ENCODE results near the gene ASB1.

ASB1 gene, protein sequence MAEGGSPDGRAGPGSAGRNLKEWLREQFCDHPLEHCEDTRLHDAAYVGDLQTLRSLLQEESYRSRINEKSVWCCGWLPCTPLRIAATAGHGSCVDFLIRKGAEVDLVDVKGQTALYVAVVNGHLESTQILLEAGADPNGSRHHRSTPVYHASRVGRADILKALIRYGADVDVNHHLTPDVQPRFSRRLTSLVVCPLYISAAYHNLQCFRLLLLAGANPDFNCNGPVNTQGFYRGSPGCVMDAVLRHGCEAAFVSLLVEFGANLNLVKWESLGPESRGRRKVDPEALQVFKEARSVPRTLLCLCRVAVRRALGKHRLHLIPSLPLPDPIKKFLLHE
- total RNA-seq: 19.5 to 63.8 (median 54.6) reads per million in 9 experiments

DNA sequence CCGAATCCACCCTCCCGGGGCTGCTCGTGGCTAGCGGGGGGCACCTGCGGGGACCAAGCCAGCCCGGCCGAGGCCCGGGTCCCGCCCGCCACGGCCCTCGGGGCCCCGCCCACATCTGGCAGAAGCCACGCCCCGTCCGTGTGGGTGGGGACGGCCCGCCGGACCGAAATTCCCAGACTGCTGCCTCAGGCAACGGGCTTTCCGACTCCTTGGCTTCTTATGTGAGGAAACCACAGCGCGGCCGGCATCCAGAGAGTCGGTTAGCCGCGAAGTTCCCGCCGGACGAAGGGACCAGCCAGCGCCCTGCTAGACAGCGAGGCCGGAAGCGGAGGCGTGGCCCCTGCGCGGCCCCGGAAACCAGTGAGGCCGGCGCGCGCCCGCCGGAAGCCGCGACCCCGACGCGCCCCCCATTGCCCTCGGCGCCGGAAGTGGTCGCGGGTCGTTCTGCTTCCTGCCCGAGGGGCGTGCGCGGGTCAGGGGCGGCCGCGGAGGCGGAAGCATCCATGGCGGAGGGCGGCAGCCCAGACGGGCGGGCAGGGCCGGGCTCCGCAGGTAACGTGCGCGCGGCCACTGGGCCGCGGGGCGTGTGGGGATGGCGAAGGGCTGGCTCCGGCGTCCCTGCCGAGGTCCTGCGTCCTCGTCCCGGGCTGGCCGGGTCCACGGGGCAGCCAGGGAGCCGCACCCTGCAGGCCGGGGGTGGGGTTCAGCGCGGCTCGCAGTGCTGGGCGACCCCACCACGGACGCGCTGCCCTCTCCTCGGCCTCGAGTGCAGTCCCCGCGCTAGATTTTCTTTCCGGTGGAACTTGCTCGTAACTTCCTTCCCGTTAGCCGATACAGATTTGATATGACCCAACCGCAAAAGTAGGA is at the start of gene ASB1:
TSS of gene ASB1 (plus strand) at position 360 of the 867 bp plus-strand sequence. CDS start at position 504, 144 bp downstream.
- Mint-ChIP-seq H3K9me3 (no peaks in the 10 kb centered on the region), H3K36me3 (ENCODE audit: insufficient read depth) (peaks cover 12% of the 10 kb centered on the region), H3K4me3 (peak within 1 kb of the TSS; percentile 87 to 91), H3K27ac (peak within 1 kb of the TSS; percentile 92 to 94), H3K27me3 (no peaks in the 10 kb centered on the region), H3K4me1 (ENCODE audit: low read depth in 2 of 2) (peaks cover 32 to 42% of the 10 kb centered on the region in 2 donors)
- ATAC-seq (replicated peaks): peak; percentile 83
- peak; percentile 73 to 82 (median 74) for DNase-seq

DNA sequence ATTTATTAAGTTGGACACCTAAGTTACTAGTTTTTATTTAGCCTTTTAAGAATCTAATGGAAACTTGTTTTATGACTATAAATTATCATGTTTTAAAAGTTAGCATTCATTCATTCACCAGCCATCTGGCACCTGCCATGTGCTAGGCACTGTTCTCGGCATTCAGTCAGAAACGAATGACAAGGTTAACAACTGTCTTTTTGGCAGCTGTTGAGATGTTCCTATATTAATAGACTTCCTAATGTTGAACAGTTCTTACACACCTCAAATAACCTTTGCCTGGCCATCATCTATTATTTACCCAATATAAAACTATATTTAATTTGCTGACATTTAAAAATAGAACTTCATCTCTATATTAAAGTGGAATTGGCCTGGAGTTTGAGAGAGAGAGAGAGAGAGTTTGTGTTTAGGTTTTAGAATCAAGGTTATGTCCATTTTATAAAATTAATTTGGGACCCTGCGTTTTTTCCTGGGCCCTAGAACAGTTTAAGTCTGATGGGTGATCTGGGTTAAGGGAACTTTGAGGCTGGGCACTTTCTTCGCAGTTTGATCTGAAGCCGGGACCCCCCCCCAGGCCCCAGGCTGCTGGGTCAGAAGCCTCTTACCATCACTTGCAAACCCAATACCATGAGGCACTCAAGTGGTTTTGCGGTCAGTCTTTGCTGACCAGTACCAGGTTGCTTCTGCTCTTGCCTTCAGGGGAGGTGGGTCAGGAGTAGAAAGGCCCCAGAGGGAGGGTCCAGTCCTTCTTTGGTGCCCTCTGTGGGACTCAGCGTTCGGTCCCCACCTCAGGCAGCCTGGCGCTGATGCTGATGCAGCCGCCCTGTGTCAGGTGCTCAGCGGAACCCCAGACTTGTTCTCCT is 48.3 kb upstream of the ASB1 start:
- H3K27ac Mint-ChIP-seq: peak overlapping the region; percentile 53 to 91
- no peaks in the 10 kb centered on the region for H3K27me3 Mint-ChIP-seq
- H3K9me3 Mint-ChIP-seq: no peaks in the 10 kb centered on the region
- no peak overlapping the region for H3K4me3 Mint-ChIP-seq
- H3K36me3 Mint-ChIP-seq (ENCODE audit: insufficient read depth): peaks cover 4% of the 10 kb centered on the region
- DNase-seq: no peak
- H3K4me1 Mint-ChIP-seq (ENCODE audit: low read depth in 2 of 2): peaks cover 19 to 21% of the 10 kb centered on the region in 2 donors
- no peak for ATAC-seq (replicated peaks)

DNA sequence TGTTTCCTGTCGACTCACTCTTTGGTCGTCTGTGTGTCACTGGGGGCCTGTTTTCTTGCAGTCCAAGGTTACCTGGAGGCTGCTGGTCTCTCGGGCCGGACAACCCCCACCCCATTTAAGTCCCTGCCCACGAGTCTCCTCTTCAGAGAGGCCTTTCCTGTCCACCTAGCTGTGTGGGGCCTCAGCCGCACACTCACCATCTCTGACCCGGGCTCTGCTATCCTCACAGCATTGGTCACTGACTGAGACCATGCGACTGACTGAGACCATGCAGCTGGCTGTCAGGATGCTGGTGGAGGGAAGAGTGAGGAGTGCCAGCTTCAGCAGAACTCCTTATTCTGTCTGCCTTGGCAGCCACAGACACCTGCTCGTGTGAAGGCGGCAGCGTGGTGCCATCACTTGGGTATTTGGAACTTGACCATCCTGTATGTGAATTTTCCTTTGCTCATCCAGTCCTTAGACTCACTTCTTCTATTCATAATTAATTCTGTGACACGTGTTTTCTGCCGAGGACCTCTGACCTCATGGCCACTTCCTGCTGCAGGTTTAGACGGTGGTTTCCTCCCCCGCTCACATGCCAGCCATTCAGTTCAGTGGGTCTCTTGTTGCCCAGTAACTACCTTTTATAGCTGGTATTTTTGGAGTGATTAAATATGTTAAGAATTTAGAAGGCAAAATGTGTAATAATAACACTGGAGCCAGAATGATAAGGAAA is 47.5 kb upstream of the ASB1 start:
- peak; percentile 81 for ATAC-seq (replicated peaks)
- peaks cover 19 to 21% of the 10 kb centered on the region in 2 donors for H3K4me1 Mint-ChIP-seq (ENCODE audit: low read depth in 2 of 2)
- no peaks in the 10 kb centered on the region for H3K27me3 Mint-ChIP-seq
- no peaks in the 10 kb centered on the region for H3K9me3 Mint-ChIP-seq
- peak overlapping the region; percentile 21 to 62 for H3K4me3 Mint-ChIP-seq
- peak overlapping the region; percentile 16 to 91 for H3K27ac Mint-ChIP-seq
- DNase-seq: peak in 1 of 3 experiments; percentile 17
- peaks cover 4% of the 10 kb centered on the region for H3K36me3 Mint-ChIP-seq (ENCODE audit: insufficient read depth)

DNA sequence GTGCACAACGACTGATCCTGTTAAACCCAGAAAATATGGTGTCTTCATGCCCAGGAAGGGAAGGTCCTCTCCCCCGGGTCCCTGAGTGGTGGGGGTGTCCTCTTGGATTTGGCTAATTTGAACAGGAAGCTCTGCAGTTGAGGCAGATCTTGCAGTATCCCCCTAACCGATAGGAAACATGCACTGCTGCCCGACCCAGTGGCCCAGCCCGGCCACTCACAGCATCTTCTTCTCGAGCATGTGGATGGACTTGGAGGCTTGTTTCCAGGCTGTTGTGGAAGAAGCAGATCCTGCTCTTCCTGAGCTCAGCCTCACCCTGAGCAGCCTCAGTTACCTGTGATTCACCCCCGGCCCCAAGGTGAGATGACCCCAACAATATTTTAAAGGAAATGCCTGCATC is 46.4 kb upstream of the ASB1 start:
- Mint-ChIP-seq H3K27ac (no peak overlapping the region), H3K27me3 (no peaks in the 10 kb centered on the region), H3K4me1 (ENCODE audit: low read depth in 2 of 2) (peaks cover 19 to 20% of the 10 kb centered on the region in 2 donors), H3K9me3 (no peaks in the 10 kb centered on the region), H3K36me3 (ENCODE audit: insufficient read depth) (peaks cover 4% of the 10 kb centered on the region), H3K4me3 (no peak overlapping the region)
- DNase-seq (no peak), ATAC-seq (replicated peaks) (no peak)

DNA sequence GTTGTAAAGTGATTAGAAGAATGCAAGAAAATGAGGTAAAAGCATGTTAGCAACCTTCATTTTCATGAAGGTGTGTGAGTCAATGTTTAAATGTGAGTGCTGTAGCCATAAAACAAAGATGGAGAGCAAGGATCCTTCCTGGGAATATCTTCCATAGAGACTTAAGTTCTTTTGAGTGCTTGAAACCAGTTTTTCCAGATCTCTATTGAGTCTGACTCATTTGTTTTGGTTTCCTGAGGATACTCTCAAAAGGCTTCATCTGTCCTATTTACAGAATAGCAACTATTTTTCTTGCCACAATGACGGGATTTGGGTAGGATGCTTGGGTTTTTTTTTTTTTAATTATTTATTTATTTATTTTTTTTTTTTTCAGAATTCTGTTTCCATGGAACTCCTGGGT is 45.9 kb upstream of the ASB1 start:
- ATAC-seq (replicated peaks) (no peak), DNase-seq (no peak)
- Mint-ChIP-seq H3K27ac (no peak overlapping the region), H3K9me3 (no peaks in the 10 kb centered on the region), H3K4me3 (no peak overlapping the region), H3K27me3 (no peaks in the 10 kb centered on the region), H3K36me3 (ENCODE audit: insufficient read depth) (peaks cover 4% of the 10 kb centered on the region), H3K4me1 (ENCODE audit: low read depth in 2 of 2) (peaks cover 19% of the 10 kb centered on the region in 2 donors)

DNA sequence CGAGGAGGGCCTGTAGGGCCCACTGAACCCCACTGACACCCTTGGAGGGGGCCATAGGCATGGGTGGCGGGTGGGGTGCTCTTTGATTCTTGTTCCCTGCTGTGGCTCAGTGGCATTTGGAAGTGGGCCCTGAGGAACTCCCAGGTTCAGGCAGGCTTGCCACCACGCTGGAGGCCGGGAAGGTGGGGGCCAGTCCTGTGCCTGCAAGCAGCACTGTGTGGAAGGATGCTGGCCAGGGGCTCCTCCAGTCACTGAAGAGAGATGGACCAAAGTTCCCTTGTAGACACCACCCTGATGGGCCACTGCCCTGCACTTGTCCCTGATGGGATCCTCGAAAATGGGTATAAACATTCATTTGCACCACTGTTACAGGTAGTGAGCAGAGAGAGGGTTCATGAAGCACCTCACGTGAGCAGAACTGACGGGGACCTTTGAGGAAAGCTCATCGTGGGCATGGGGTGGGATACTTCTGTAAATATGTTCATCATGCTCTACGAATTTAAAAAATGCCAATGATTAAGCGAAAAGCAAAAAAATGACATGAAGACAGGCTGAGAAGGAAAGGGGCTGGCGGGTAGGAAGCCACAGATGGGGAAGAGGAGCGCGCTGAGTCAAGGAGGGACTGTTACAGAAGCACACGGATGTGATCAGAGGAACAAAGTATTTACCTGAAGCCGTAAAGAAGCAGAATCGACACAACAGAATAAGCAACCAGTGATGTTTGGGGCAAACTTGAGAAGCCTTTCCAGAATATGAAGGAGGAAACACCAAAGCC is 45.2 kb upstream of the ASB1 start:
- H3K9me3 Mint-ChIP-seq: no peaks in the 10 kb centered on the region
- H3K27me3 Mint-ChIP-seq: no peaks in the 10 kb centered on the region
- H3K36me3 Mint-ChIP-seq (ENCODE audit: insufficient read depth): peaks cover 4% of the 10 kb centered on the region
- no peak overlapping the region for H3K27ac Mint-ChIP-seq
- H3K4me3 Mint-ChIP-seq: no peak overlapping the region
- ATAC-seq (replicated peaks) (no peak), DNase-seq (no peak)
- H3K4me1 Mint-ChIP-seq (ENCODE audit: low read depth in 2 of 2): peaks cover 19% of the 10 kb centered on the region in 2 donors

DNA sequence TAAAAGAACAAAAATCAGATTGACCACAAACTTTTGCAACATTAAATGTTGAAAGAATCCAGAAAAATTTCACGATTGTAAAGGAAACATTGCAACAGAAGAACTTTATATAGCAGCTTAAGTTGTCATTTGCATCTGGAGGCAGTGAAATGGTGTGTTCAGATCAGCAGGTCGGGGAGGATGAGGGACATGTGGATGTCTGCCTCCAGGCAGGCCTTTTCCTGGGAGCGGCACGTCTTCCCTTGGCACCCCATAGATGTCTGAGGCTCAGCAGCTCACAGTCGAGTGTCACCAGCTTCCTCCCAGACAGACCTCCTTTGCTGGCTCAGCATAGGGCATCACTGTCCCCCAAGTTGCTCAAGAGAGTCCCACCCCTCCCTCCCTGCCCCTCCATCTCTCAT is 44.3 kb upstream of the ASB1 start:
- Mint-ChIP-seq H3K4me3 (no peak overlapping the region), H3K27me3 (no peaks in the 10 kb centered on the region), H3K27ac (no peak overlapping the region), H3K4me1 (ENCODE audit: low read depth in 2 of 2) (peaks cover 12 to 15% of the 10 kb centered on the region in 2 donors), H3K36me3 (ENCODE audit: insufficient read depth) (peaks cover 4% of the 10 kb centered on the region), H3K9me3 (no peaks in the 10 kb centered on the region)
- DNase-seq (no peak), ATAC-seq (replicated peaks) (no peak)

DNA sequence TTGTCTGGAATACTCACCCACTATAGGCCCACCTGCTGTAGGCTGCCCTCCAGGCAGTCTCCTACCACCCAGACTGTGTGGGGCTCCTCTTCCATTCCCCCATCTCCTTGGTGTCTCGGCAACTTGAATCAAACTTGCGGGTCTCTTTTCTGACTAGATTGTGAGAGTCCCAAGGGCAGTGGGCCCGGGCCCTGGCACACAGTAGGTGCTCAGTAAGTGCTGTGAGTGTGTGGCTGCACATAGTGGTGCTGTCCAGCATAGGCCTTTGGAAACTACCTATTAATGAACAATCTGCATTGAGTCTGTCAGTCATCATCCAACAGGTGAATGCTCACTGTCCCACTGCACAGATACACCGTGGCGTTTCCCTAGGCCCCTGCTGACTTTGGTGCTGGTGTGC is 43.6 kb upstream of the ASB1 start:
- DNase-seq (no peak), ATAC-seq (replicated peaks) (no peak)
- H3K4me3 Mint-ChIP-seq: no peak overlapping the region
- peaks cover 15% of the 10 kb centered on the region in 2 donors for H3K4me1 Mint-ChIP-seq (ENCODE audit: low read depth in 2 of 2)
- peaks cover 4% of the 10 kb centered on the region for H3K36me3 Mint-ChIP-seq (ENCODE audit: insufficient read depth)
- no peaks in the 10 kb centered on the region for H3K9me3 Mint-ChIP-seq
- no peaks in the 10 kb centered on the region for H3K27me3 Mint-ChIP-seq
- peak overlapping the region in 1 of 2 donors; percentile 33 for H3K27ac Mint-ChIP-seq

DNA sequence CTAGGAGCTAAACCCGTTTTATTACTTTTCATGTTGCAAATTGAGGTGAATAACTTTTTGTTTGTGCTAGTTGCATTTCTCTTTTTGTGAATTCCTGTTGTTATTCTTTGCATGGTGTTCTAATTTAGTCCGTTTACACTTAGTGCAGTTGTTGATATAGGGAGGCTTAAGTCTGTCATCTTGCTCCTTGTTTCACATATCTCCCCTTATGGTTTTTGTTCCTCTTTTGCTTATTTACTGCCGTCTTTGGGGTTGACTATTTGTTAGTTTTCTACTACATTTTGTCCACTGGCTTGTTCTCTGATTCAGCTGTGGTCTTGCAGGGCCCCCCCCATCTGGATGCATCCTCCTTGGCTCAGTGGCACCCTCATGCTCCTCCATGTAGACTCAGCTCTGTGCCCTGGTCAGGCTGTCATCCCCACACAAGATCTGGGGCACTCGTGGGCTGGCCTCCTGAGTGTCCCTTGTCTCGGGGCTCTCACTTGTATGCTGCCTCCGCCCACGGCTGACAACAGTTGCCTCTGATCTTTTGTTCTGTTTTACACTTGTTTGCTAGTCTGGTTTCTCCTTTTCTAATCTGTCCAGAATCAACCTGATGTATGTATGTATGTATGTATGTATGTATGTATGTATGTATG is 42.9 kb upstream of the ASB1 start:
- Mint-ChIP-seq H3K9me3 (no peaks in the 10 kb centered on the region), H3K36me3 (ENCODE audit: insufficient read depth) (peaks cover 4% of the 10 kb centered on the region), H3K27me3 (no peaks in the 10 kb centered on the region), H3K4me1 (ENCODE audit: low read depth in 2 of 2) (peaks cover 14 to 15% of the 10 kb centered on the region in 2 donors), H3K4me3 (no peak overlapping the region), H3K27ac (peak overlapping the region in 1 of 2 donors; percentile 64)
- ATAC-seq (replicated peaks): no peak
- DNase-seq: no peak

DNA sequence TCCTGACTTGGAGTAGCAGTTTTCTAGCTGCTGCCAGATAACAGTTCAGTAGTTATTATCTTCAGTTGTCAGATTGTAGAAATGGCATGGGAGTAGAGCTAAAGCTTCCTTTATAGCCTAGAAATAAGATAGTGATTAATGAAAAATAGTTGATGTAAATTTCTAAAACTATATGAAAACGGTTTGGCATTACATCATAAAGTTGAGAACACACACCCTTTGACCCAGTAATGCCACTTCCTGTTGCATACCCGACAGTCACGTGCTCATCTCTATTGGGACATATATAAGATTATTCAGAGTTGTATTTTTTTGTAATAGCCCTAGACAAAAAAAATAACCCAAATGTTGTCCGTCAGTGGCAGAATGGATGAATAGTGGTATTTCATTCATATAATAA is 39.4 kb upstream of the ASB1 start:
- Mint-ChIP-seq H3K4me1 (ENCODE audit: low read depth in 2 of 2) (peaks cover 4 to 7% of the 10 kb centered on the region in 2 donors), H3K27ac (peak overlapping the region; percentile 10 to 41), H3K4me3 (no peak overlapping the region), H3K36me3 (ENCODE audit: insufficient read depth) (no peaks in the 10 kb centered on the region), H3K9me3 (no peaks in the 10 kb centered on the region), H3K27me3 (no peaks in the 10 kb centered on the region)
- DNase-seq: no peak
- no peak for ATAC-seq (replicated peaks)

DNA sequence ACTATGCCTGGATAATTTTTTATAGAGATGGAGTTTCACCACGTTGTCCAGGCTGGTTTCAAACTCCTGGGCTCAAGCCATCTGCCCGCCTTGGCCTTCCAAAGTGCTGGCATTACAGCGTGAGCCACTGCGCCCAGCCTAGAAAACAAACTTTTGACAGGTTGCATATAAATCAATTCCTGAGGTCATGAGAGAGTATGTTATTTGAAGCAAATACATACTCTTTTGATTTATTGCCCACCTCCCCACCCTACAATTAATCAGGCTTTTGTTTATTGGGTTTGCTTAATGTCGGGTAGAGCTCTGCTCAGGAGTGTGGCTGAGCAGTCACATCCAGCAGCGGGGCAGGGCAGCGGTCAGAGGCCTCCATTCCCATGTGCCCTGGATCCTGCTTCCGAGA is 37.9 kb upstream of the ASB1 start:
- H3K27ac Mint-ChIP-seq: no peak overlapping the region
- peaks cover 4 to 7% of the 10 kb centered on the region in 2 donors for H3K4me1 Mint-ChIP-seq (ENCODE audit: low read depth in 2 of 2)
- no peak overlapping the region for H3K4me3 Mint-ChIP-seq
- H3K27me3 Mint-ChIP-seq: no peaks in the 10 kb centered on the region
- H3K36me3 Mint-ChIP-seq (ENCODE audit: insufficient read depth): no peaks in the 10 kb centered on the region
- DNase-seq: no peak
- ATAC-seq (replicated peaks): no peak
- no peaks in the 10 kb centered on the region for H3K9me3 Mint-ChIP-seq
